Neuron (in vitro differentiated cells): Measurements from ENCODE around the gene C19orf85.
A peak's percentile ranks its signal among the peaks of the same experiment; 100 is the strongest.
"Not testable (repeated sequence)": the region's sequence is repeated elsewhere in the genome, so short reads cannot be mapped to it uniquely, and the experiment has no call there.

Experiments
- H2AFZ ChIP-seq: one replicate; pipeline ENCODE4 v1.6.1; 2013; ENCODE audit warnings: low read depth, mild to moderate bottlenecking, inconsistent platforms, low read length, moderate library complexity
- H3K27me3 ChIP-seq: one replicate; pipeline ENCODE4 v1.6.1; 2013; ENCODE audit warnings: low read length; ENCODE audit not compliant: insufficient read depth
- H3K36me3 ChIP-seq: one replicate; pipeline ENCODE4 v1.6.1; 2013; ENCODE audit warnings: low read length; ENCODE audit not compliant: insufficient read depth
- H3K4me1 ChIP-seq: one replicate; pipeline ENCODE4 v1.6.1; 2013; ENCODE audit warnings: low read length; ENCODE audit not compliant: insufficient read depth
- H3K4me3 ChIP-seq: 2 replicates; pipeline ENCODE4 v1.5.1; 2013; ENCODE audit warnings: mild to moderate bottlenecking, low read length, moderate library complexity
- H3K9me3 ChIP-seq: one replicate; pipeline ENCODE4 v1.6.1; 2013; ENCODE audit warnings: low read length

C19orf85 gene

GRCh38 chr19:55454787-55455243, 9.7 kb downstream of the C19orf85 start:
- H3K9me3 ChIP-seq: no peaks in the 10 kb centered on the region

GRCh38 chr19:55453511-55454260, 10.9 kb downstream of the C19orf85 start:
- H2AFZ ChIP-seq: no peak overlapping the region
- H3K36me3 ChIP-seq: peaks cover 2% of the 10 kb centered on the region
- H3K9me3 ChIP-seq: no peaks in the 10 kb centered on the region
- H3K4me3 ChIP-seq: no peak overlapping the region
- peaks cover 25% of the 10 kb centered on the region for H3K4me1 ChIP-seq
- no peaks in the 10 kb centered on the region for H3K27me3 ChIP-seq

More at GRCh38 chr19:55454787-55455243, 9.7 kb downstream of the C19orf85 start:
- H3K4me3 ChIP-seq: no peak overlapping the region
- peaks cover 2% of the 10 kb centered on the region for H3K36me3 ChIP-seq
- peaks cover 26% of the 10 kb centered on the region for H3K4me1 ChIP-seq
- H3K27me3 ChIP-seq: no peaks in the 10 kb centered on the region
- no peak overlapping the region for H2AFZ ChIP-seq

- Histone ChIP-seq H3K9me3 (no peaks in the 10 kb centered on the region), H3K27me3 (no peaks in the 10 kb centered on the region), H3K4me1 (peaks cover 21% of the 10 kb centered on the region), H3K4me3 (no peak overlapping the region), H3K36me3 (peaks cover 2% of the 10 kb centered on the region), H2AFZ (no peak overlapping the region)
These were observed 11.7 kb downstream of the C19orf85 start for GRCh38 chr19:55452749-55453346.

- peak overlapping the region; percentile 53 for H3K4me3 ChIP-seq
These were observed 12.4 kb downstream of the C19orf85 start for GRCh38 chr19:55451965-55452748.

GRCh38 chr19:55451163-55451964, 13.2 kb downstream of the C19orf85 start:
- Histone ChIP-seq H3K4me3 (peak overlapping the region; percentile 53), H3K4me1 (peaks cover 21% of the 10 kb centered on the region), H3K27me3 (no peaks in the 10 kb centered on the region), H3K9me3 (no peaks in the 10 kb centered on the region), H3K36me3 (peaks cover 2% of the 10 kb centered on the region), H2AFZ (peak overlapping the region; percentile 64)

More at GRCh38 chr19:55451965-55452748, 12.4 kb downstream of the C19orf85 start:
- Histone ChIP-seq H3K4me1 (peaks cover 21% of the 10 kb centered on the region), H3K9me3 (no peaks in the 10 kb centered on the region), H3K36me3 (peaks cover 2% of the 10 kb centered on the region), H3K27me3 (no peaks in the 10 kb centered on the region), H2AFZ (peak overlapping the region; percentile 64)

GRCh38 chr19:55449469-55449868, 15.1 kb downstream of the C19orf85 start:
- Histone ChIP-seq H3K36me3 (no peaks in the 10 kb centered on the region), H3K4me1 (peaks cover 21% of the 10 kb centered on the region), H3K9me3 (no peaks in the 10 kb centered on the region), H3K4me3 (no peak overlapping the region), H2AFZ (no peak overlapping the region), H3K27me3 (peaks cover 11% of the 10 kb centered on the region)

GRCh38 chr19:55448175-55448490, 16.4 kb downstream of the C19orf85 start:
- H2AFZ ChIP-seq, H3K9me3 ChIP-seq, H3K36me3 ChIP-seq, H3K4me3 ChIP-seq: not testable (repeated sequence)
- peaks cover 27% of the 10 kb centered on the region for H3K4me1 ChIP-seq
- H3K27me3 ChIP-seq: peaks cover 22% of the 10 kb centered on the region

GRCh38 chr19:55447421-55448174, 17.0 kb downstream of the C19orf85 start:
- Histone ChIP-seq H3K36me3 (no peaks in the 10 kb centered on the region), H3K4me1 (peaks cover 30% of the 10 kb centered on the region), H2AFZ (no peak overlapping the region), H3K9me3 (no peaks in the 10 kb centered on the region), H3K4me3 (no peak overlapping the region), H3K27me3 (peaks cover 26% of the 10 kb centered on the region)

GRCh38 chr19:55446060-55446459, 18.5 kb downstream of the C19orf85 start:
- H3K27me3 ChIP-seq: peaks cover 37% of the 10 kb centered on the region
- H3K36me3 ChIP-seq: no peaks in the 10 kb centered on the region
- no peak overlapping the region for H2AFZ ChIP-seq

GRCh38 chr19:55444646-55445045, 19.9 kb downstream of the C19orf85 start:
- peaks cover 50% of the 10 kb centered on the region for H3K27me3 ChIP-seq

More at GRCh38 chr19:55446060-55446459, 18.5 kb downstream of the C19orf85 start:
- Histone ChIP-seq H3K9me3 (no peaks in the 10 kb centered on the region), H3K4me1 (peaks cover 30% of the 10 kb centered on the region), H3K4me3 (no peak overlapping the region)

GRCh38 chr19:55443824-55444480, 20.6 kb downstream of the C19orf85 start:
- Histone ChIP-seq H3K36me3 (no peaks in the 10 kb centered on the region), H3K4me3 (no peak overlapping the region), H3K9me3 (no peaks in the 10 kb centered on the region), H2AFZ (no peak overlapping the region), H3K27me3 (peaks cover 56% of the 10 kb centered on the region), H3K4me1 (peaks cover 22% of the 10 kb centered on the region)

More at GRCh38 chr19:55444646-55445045, 19.9 kb downstream of the C19orf85 start:
- Histone ChIP-seq H3K36me3 (no peaks in the 10 kb centered on the region), H3K4me3 (no peak overlapping the region), H2AFZ (no peak overlapping the region), H3K4me1 (peaks cover 27% of the 10 kb centered on the region), H3K9me3 (no peaks in the 10 kb centered on the region)
